Measurements from ENCODE around the gene MEX3C. TPM values are rescaled to one million over a fixed set of nuclear protein-coding genes. Genes with fewer than 3 reads are reported as not detected.

MEX3C gene
- total and polyA plus RNA-seq, 8 donors, result 21.4 to 76.1 (median 66.8) TPM

DNA sequence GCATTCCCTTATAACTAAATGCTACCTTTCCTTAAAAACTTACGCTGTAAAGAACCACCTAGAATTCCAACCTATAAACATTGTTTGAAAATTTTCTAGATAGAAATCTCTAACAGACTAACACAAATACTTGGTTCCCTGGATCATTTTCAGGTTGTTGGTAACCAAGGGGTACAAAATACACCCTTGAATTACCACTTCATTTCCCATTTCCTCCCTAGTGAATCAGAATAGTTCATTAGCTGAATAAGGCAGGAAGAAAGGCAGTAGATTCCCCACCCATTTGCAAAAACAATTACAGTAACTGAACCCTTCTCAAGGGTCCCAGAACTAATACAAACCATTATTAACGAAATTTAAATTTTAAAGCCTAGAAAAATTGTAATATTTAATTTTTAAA, 5.5 kb downstream of the MEX3C start:
- H3K4me1 ChIP-seq, result peaks cover 27 to 50% of the 10 kb centered on the region in 2 donors

GRCh38 chr18:51191128-51191717, 6.3 kb downstream of the MEX3C start:
- H3K27ac ChIP-seq, result peak overlapping the region in 1 of 2 donors; percentile 10
- no peaks in the 10 kb centered on the region for H3K36me3 ChIP-seq
- DNase-seq (no peak), ATAC-seq (no peak)
- H3K27me3 ChIP-seq, result no peaks in the 10 kb centered on the region
- no peak overlapping the region for H3K4me3 ChIP-seq
- intact Hi-C loops (cut with DNase I), result no loop called here
- no peaks in the 10 kb centered on the region for H3K9me3 ChIP-seq
- TF ChIP-seq, protein P1, sequence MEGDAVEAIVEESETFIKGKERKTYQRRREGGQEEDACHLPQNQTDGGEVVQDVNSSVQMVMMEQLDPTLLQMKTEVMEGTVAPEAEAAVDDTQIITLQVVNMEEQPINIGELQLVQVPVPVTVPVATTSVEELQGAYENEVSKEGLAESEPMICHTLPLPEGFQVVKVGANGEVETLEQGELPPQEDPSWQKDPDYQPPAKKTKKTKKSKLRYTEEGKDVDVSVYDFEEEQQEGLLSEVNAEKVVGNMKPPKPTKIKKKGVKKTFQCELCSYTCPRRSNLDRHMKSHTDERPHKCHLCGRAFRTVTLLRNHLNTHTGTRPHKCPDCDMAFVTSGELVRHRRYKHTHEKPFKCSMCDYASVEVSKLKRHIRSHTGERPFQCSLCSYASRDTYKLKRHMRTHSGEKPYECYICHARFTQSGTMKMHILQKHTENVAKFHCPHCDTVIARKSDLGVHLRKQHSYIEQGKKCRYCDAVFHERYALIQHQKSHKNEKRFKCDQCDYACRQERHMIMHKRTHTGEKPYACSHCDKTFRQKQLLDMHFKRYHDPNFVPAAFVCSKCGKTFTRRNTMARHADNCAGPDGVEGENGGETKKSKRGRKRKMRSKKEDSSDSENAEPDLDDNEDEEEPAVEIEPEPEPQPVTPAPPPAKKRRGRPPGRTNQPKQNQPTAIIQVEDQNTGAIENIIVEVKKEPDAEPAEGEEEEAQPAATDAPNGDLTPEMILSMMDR (IDR thresholded peaks at IDR 0.05), result no peak
- H3K4me1 ChIP-seq, result peaks cover 27 to 50% of the 10 kb centered on the region in 2 donors

More for the DNA sequence above, 5.5 kb downstream of the MEX3C start:
- ATAC-seq (no peak), DNase-seq (no peak)
- H3K27ac ChIP-seq, result no peak overlapping the region
- no peaks in the 10 kb centered on the region for H3K9me3 ChIP-seq
- TF ChIP-seq, protein P1 (IDR thresholded peaks at IDR 0.05), result no peak
- intact Hi-C loops (cut with DNase I), result no loop called here
- no peak overlapping the region for H3K4me3 ChIP-seq
- H3K27me3 ChIP-seq, result no peaks in the 10 kb centered on the region
- H3K36me3 ChIP-seq, result no peaks in the 10 kb centered on the region

- no peaks in the 10 kb centered on the region for H3K27me3 ChIP-seq
- H3K27ac ChIP-seq, result no peak overlapping the region
- no peaks in the 10 kb centered on the region for H3K36me3 ChIP-seq
- H3K9me3 ChIP-seq, result no peaks in the 10 kb centered on the region
- DNase-seq, result no peak
- H3K4me1 ChIP-seq, result peaks cover 26 to 47% of the 10 kb centered on the region in 2 donors
- no peak overlapping the region for H3K4me3 ChIP-seq
- intact Hi-C loops (cut with DNase I), result no loop called here
- ATAC-seq, result no peak
- TF ChIP-seq, protein P1 (IDR thresholded peaks at IDR 0.05), result no peak
Observed at GRCh38 chr18:51190000-51190399, 7.5 kb downstream of the MEX3C start.

DNA sequence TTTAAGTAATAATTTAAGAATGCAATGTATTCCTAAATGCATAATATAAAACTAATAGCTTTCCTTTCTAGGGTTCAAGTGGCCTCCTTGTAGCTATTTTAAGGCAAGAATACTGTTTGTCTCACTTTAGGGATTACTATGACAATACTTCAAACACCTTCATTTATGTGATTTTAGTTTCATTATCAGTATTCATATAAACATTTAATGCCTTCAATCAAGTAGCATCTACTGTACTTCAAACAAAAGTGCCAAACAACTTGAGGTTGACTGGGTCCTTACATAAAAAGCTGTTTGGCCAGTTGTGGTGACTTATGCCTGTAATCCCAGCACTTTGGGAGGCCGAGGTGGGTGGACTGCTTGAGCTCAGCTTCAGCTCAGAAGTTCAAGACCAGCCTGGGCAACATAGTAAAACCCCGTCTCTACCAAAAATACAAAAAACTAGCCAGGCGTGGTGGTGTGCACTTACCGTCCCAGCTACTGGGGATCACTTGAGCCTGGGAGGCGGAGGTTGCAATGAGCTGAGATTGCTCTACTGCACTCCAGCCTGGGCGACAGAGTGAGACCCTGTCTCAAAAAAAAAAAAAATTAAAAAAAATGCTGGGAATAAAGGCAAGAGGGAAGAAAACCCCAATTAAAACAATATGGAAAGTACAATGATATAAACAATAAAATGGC, 9.3 kb downstream of the MEX3C start:
- Histone ChIP-seq H3K4me3 (no peak overlapping the region), H3K36me3 (no peaks in the 10 kb centered on the region), H3K9me3 (no peaks in the 10 kb centered on the region), H3K4me1 (peaks cover 10 to 31% of the 10 kb centered on the region in 2 donors), H3K27me3 (no peaks in the 10 kb centered on the region), H3K27ac (no peak overlapping the region)
- ATAC-seq (peak; percentile 43), DNase-seq (no peak)
- intact Hi-C loops (cut with DNase I), result no loop called here
- TF ChIP-seq, protein P1 (IDR thresholded peaks at IDR 0.05), result no peak

DNA sequence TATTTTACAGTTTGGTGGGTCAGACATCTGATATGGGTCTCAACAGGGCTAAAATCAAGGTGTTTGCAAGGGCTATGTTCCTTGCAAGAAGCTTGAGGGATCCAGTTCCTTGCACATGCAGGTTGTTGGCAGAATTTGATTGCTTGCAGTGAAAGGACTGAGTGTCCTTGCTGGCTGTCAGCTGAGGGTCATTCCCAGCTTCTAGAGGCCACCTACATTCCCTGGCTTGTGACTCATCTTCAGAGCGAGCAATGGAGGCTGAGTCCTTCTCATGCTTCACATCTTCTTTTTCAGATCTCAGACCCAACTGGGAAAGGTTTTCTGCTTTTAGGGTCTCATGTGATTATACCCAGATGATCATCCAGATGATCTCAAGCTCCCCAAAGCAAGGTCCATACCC, 12.4 kb downstream of the MEX3C start:
- Histone ChIP-seq H3K9me3 (no peaks in the 10 kb centered on the region), H3K36me3 (no peaks in the 10 kb centered on the region), H3K4me1 (peaks cover 0 to 9% of the 10 kb centered on the region in 2 donors), H3K27ac (no peak overlapping the region), H3K4me3 (no peak overlapping the region), H3K27me3 (no peaks in the 10 kb centered on the region)
- ATAC-seq (no peak), DNase-seq (no peak)
- intact Hi-C loops (cut with DNase I), result no loop called here
- TF ChIP-seq, protein P1 (IDR thresholded peaks at IDR 0.05), result no peak

Measured in left lung (tissue), 10 donors.